ENCODE data around the gene POLR1E. TPM values are rescaled to one million over a fixed set of nuclear protein-coding genes. Genes with fewer than 3 reads are reported as not detected.
"Not testable (repeated sequence)": the region's sequence is repeated elsewhere in the genome, so short reads cannot be mapped to it uniquely, and the experiment has no call there.

POLR1E gene
- total RNA-seq, 1 donor from 2014 or later, result 14.8 TPM

DNA sequence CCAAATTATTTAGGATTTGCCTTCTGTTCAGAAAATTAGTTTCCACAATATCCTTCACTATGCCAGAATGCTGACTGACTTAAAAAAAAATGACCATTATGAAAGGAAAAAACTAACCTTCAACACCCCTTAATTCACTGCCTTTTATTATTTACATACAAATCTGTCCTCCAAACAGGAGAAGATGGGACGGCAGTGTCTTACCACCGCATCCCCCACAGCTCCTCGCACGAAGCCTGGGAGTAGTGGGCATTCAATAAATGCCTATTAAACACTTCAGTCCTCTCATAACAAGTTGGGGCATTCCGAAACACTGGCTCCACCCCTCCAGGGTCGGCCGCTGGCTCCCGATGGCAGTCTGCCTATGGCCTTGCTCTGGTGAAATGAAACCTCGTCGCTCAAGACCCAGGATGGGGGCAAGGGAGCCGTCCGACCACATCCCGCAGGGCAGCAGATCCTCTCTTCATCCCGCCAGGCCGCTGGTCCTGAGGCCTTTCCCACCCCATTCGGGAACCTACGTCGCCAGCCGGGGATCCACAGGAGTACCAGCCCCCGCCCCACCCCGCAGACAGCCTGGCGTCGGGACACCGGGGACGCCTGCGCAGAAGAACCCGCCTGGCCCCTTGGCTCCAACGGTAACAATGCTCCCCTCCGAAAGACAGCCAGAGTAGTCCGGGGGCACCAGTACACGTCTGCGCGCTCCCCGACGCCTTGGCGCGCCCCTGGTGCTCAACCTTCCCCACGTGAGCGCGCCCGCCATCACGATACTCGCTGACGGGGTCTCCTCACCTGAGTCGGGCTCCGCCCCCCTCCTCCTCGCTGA, 21.1 kb upstream of the POLR1E start:
- DNase-seq (ENCODE audit: extremely low read depth, low read depth, low spot score), result peak; percentile 29

DNA sequence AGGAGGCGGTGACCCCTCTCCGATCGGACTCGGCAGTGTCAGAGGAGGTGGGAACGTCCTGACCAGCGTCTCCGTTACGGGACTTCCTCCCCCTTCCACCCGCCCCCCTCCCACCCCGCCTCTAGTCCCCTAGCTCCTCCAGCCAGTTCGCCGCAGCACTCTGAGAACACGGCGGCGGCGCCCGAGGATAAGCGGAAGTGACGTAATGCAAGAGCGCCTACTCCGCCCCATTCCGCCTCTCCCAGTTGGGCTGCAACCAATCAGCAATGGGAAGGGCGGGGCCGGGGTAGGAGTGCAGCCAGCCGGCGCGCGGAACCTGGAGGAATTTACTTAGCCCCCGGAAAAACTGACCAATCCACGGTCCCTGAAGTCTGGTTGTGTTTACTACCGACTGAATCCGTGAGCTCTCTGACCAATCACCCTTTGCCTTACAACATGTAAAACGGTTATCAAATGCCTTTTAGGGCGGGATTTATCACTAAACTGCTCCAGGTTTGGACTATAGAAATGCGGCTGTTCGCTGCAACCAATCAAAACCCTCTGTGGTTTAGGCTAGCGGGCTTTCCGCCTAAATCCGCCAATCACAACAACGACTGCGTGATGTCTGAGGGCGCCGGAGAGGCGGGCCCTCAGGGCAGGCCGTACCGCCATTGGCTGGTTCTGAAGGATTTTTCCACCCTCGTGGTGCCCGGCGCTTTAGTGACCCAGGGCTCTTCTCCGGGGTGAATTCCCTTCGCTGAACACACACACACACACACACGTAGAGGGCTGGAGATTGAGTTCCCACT, 20.3 kb upstream of the POLR1E start, which contains the start of gene ZBTB5:
Gene ZBTB5 (minus strand): TSS at position 202 of the 788 bp plus-strand sequence. CDS start 22,899 bp downstream, outside the sequence.
- peak; percentile 100 for DNase-seq (ENCODE audit: extremely low read depth, low read depth, low spot score)

DNA sequence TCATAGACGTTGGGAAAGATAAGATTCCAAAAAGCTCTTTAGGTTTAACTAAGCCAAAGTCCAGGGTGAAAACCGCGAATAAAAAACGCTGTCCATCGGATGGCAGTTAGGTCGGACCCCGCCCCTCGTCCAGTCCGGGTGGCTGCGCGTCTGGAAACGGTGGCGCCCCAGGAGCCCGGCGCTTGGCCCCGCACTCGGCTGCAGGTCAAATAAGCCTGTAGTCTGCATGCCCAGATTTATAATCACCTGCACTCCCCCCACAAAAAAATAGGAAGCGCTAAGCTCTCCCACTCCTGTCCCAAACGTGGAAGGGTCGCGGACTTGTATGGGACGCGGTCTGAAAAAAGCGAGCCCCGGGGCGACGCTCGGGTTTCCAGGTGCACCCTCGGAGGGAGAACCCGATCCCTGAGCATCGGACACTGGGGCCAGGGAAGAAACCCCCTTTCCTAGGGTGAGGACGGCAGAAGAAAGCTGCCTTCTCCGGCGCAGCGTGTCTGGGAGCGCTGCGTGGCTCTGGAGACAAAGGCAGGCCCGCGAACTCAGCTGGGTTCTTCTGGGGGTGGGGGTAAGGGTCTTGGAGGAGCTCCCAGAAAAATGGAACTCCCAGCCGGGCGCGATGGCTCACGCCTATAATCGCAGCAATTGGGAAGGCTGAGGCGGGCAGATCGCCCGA, 19.6 kb upstream of the POLR1E start:
- no peak for DNase-seq (ENCODE audit: extremely low read depth, low read depth, low spot score)

DNA sequence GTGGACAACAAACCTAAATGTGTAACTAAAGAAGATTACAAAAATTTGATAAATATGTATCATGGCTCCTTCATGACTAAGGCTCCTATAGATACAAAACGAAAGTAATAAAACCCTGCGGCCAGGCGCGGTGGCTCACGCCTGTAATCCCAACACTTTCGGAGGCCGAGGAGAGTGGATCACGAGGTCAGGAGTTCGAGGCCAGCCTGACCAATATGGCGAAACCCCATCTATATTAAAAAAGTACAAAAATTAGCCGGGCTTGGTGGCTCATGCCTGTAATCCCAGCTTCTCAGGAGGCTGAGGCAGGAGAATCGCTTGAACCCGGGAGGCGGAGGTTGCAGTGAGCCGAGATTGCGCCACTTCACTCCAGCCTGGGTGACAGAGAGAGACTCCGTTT, 18.2 kb upstream of the POLR1E start:
- DNase-seq (ENCODE audit: extremely low read depth, low read depth, low spot score), result not testable (repeated sequence)

DNA sequence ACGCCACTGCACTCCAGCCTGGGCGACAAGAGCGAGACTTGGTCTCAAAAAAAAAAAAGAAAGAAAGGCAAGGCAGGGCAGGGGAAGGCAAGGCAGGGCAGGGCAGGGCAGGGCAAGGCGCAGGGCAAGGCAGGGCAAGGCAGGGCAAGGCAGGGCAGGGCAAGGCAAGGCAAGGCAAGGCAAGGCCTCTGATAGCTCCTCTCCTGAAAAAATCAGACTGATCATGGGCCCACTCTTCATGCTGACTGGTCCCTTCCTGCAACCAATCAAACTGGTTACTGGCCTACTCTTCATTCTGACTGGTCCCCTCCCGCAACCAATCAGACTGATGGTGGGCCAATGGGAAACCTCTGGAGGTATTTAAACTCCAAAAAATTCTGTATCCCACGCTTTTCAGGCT, 17.1 kb upstream of the POLR1E start:
- no peak for DNase-seq (ENCODE audit: extremely low read depth, low read depth, low spot score)

DNA sequence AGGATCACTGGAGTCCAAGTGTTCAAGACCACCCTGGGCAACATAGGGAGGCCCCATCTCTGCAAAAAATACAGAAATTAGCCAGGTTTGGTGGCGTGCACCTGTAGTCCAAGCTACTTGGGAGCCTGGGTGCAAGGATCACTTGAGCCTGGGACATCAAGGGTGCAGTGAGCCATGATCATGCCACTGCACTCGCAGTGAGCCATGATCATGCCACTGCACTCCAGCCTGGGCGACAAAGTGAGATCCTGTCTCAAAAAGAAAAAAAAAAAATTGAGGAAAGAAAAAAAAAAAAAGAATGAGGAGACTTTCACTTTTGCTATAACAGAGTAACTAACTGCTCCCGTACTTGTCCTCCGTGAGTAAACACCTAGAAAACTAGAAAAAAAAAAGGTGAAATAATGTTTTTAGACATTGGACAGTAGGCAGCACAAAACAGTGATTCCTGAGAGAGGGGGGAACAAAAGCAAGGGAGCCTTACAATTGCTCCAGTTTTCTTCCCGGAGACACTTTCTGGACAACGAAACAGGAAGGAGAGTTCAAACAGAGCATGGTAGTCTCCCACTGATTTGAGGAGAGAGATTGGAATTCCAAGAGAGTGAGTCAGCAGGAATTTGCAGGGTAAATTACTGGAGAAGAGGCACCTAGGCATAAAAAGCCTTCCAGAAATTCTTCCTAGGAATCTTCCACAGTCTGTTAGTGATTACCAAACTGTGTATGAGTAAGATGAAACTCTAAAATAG, 13.6 kb upstream of the POLR1E start:
- peak; percentile 90 for DNase-seq (ENCODE audit: extremely low read depth, low read depth, low spot score)

DNA sequence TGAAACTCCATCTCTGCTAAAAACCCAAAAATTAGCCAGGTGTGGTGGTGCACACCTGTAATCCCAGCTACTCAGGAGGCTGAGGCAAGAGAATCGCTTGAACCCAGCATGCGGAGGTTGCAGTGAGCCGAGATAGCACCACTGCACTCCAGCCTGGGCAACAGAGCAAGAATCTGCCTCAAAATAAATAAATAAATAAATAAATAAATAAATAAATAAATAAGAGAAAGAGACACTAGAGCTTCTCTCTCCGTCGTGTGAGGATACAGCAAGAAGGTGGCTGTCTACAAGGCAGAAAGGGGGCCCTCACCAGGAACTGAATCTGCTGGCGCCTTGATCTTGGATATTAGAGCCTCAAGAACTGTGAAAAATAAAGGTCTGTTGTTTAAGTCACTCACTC, 11.8 kb upstream of the POLR1E start:
- DNase-seq (ENCODE audit: extremely low read depth, low read depth, low spot score), result not testable (repeated sequence)

DNA sequence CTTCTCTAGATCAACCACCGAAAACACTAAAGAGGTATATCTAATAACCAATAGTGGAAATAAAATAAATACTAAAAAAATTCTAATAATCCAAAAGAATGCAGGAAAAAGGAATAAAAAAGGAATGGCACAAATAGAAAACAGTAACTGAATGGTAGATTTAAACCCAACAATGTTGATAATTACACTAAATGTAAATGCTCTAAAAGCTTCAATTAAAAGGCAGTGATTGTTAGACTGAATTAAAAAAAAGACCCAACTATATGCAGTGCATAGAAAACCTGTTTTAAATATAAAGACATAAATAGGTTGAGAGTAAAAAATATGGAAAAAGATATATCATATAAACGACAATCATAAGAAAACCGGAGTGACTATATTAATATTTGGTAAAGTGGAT, 11.3 kb upstream of the POLR1E start:
- DNase-seq (ENCODE audit: extremely low read depth, low read depth, low spot score), result no peak

DNA sequence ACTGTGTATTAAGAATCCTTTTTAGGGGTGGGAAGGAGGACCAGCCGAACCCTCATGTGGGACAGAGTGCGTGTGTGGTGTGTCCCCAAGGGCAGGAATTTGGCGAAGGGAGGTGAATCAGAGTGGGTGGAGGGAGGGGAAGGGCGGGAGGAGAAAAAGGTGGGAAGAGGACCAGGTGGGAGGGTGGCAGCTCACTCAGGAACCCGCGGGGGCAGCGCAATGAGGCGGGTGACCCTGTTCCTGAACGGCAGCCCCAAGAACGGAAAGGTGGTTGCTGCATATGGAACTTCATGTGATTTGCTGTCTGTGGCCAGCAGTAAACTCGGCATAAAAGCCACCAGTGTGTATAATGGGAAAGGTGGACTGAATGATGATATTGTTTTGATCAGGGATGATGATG, 8.8 kb upstream of the POLR1E start:
- DNase-seq (ENCODE audit: extremely low read depth, low read depth, low spot score), result no peak

DNA sequence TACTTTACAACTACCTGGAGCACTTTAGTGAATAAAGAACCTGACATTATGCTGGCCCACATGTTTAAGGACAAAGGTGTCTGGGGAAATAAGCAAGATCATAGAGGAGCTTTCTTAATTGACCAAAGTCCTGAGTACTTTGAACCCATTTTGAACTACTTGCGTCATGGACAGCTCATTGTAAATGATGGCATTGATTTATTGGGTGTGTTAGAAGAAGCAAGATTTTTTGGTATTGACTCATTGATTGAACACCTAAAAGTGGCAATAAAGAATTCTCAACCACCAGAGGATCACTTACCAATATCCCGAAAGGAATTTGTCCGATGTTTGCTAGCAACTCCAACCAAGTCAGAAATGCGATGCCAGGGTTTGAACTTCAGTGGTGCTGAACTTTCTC, 8.3 kb upstream of the POLR1E start:
- not testable (repeated sequence) for DNase-seq (ENCODE audit: extremely low read depth, low read depth, low spot score)

DNA sequence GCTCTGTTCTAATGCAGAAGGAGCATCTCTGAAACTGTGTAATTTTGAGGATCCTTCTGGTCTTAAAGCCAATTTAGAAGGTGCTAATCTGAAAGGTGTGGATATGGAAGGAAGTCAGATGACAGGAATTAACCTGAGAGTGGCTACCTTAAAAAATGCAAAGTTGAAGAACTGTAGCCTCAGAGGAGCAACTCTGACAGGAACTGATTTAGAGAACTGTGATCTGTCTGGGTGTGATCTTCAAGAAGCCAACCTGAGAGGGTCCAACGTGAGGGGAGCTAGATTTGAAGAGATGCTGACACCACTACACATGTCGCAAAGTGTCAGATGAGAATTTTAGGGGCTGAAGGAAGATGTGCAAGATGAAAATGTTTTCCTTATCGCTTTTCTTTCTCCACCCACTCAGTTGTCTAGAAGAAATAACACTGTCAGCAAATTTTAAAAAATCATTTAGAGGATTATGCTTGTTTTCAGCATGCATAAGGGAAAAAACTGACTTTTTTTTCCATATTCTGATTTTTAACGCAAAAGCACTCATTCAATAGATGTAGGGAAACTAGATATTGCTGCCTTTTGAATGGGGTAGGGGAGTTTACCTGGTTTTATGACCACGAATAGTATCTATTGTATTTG, 7.6 kb upstream of the POLR1E start:
- not testable (repeated sequence) for DNase-seq (ENCODE audit: extremely low read depth, low read depth, low spot score)

DNA sequence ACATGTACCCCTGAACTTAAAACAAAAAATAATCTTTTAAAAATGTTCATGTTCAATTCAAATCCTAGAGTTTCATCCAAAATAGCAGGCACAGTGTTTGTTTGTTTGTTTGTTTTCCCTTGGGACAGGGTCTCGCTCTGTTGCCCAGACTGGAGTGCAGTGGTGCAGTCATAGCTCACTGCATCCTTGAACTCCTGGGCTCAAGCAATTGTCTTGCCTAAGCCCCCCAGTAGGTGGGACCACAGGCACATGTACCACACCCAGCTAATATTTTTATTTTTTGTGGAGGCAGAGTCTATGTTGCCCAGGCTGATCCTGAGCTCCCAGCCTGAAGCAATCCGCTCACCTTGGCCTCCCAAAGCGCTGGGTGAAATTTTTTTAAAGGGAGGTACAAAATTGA, 5.0 kb upstream of the POLR1E start:
- no peak for DNase-seq (ENCODE audit: extremely low read depth, low read depth, low spot score)

DNA sequence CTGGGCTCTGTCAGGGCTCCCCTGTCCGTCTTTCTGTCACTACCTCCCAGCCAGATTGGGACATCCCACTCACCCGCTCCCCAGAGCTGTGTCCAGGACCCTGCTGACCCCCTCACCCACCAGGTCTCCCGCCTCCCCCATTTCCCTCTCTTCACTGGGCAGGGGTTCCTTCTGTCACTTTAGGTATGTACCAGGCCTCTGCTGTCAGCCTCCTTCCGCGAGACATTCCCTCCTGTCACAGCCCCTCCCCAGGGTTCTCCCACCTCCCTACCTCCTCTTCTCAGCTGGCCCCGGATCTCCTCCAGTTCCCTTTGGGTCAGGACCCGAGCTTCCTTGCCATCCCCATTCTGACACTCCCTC, 488 bp downstream of the POLR1E start:
- no peak for DNase-seq (ENCODE audit: extremely low read depth, low read depth, low spot score)

DNA sequence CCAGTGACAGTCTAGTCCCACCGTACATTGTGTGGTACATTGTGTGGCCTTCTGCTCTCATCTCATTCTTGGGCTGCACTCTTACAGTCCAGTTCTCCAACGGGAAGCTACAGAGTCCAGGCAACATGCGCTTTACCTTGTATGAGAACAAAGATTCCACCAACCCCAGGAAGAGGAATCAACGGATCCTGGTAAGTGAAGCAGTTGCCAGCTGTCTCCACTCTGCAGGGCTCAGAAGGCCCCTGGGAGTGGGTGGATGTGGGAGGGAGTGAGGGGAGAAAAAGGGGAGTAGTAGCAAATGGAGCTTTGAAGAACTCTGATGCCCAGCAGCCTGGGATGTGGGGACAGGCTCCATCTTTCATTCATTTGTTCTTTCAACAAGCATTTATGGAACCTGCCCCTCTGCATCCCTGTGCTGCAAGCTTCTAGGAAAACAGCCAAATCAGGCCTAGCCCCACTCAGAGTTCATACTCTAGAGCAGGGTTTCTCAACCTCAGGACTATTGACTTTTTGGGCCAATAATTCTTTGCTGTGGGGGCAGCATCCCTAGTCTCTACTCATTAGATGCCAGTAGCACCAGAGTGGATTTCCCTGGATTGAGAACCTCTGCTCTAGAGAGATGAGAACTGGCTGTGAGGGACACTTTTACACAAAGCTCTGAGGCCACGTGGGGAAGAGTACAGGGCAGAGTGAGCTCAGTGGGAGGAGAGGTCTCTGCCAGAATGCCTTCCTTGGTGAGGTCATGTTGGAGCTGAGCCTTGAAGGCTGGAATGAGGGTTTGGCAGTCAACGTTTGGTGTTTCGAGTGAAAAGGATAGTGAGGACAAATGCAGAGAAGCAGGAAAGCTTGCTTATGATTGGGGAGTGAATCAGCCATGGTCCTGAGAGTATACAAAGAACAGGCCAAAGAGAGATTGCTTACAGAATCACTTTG, 1.1 kb downstream of the POLR1E start:
- DNase-seq (ENCODE audit: extremely low read depth, low read depth, low spot score), result no peak

DNA sequence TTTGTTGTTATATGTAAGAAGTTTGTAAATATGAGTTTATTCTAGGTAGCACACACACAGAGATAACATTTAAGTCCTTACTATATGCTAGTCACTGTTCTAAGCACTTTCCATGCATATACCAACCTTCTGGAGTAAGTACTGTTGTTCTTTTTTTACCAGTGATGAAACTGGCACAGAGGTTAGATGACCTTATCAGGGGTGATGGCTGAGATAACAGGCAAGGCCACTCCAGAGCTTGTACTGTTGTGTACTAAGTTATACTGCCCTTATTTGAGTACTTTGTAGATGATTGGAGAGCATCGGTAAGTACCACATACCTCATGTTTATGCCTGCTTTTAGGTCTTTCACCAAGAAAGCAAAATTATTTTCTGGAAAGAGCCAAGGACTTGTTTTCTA, 6.2 kb downstream of the POLR1E start:
- DNase-seq (ENCODE audit: extremely low read depth, low read depth, low spot score), result no peak

DNA sequence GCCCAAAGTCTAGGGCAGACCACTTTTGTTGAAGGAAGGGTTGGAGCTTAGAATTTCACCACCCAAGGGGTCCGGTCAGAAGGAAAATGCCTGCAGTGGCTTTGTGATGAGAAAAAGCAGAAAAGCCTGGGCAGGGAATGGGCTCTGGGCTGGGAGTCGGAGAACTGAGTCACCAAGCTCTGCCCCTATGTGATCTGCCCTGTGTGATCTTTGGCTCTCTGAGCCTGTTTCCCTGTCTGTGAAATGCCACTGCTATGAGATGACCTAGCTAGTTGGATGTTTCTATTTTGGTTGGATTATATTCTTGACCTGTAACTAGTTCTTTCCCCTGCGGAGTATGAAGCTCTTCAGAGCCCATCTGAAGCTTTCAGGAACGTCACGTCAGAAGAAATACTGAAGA, 9.8 kb downstream of the POLR1E start:
- DNase-seq (ENCODE audit: extremely low read depth, low read depth, low spot score), result no peak

DNA sequence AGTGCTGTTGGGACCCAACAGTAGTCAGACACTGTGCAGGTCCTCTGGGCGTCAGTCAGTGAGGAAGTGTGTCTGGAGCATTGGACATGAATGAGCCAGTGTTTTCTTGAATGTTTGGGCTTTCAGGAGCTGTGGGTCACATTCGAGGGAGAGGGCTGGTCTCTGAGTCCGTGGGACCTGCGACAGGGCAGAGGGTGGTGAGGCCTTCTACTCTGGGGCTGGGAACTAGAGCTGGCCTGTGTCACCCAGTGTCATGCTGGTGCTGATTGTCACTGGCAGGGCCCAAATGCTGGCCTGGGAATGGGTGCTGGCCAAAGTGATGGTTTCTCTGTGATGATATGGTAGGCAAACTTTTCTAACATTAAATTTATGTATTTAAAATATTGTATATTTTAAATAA, 10.3 kb downstream of the POLR1E start:
- DNase-seq (ENCODE audit: extremely low read depth, low read depth, low spot score), result no peak

DNA sequence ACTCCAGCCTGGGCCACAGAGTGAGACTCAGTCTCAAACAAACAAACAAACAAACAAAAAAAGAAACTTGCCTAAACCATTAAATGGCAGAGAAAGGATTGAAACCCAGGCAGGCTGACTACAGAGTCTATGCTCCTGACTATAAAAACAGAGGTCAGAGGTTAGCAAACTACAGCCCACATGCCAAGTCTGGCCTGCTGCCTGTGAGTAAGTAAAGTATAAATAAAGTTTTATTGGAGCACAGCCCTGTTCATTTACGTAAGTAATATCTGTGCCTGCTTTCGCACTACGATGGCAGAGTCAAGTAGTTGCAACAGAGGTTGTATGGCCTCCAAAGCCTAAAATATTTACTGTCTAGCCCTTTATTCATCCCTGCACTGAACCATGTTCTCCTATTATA, 11.6 kb downstream of the POLR1E start:
- DNase-seq (ENCODE audit: extremely low read depth, low read depth, low spot score), result no peak

DNA sequence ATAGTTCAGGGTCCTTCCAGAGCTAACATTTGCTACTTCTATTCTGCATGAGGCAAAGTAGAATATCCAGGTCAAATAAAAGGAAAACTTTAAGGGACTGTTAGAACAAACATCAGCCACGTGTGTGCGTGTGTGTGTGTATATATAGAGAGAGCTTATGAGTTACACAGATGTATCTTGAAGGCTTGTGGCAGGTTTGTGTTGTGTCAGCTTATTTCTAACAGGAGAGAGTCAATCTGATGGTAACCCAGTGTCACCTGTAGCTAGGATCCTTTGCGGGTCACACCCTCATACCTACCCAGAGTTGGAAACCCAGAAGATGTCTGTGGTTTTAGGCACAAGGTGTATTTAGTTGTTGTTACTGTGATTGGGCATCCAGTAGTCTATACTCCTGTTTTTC, 12.7 kb downstream of the POLR1E start:
- DNase-seq (ENCODE audit: extremely low read depth, low read depth, low spot score), result no peak

Data from glomerular endothelial cell (primary cell).